Vagina (tissue), 2 donors: ENCODE results near the gene PDE7B. TPM values are rescaled to one million over a fixed set of nuclear protein-coding genes. Genes with fewer than 3 reads are reported as not detected.

ENCODE experiments used
- DNase-seq, 2 donors: peaks; one replicate each; pipeline ENCODE4 v3.0.0-alpha.2; 2017; ENCODE audit errors: extremely low spot score in 2 of 2
- H3K27ac ChIP-seq: fragments of 200-600 bp; sonication (generic); one replicate; pipeline ENCODE4 v1.5.1; 2019
- H3K27me3 ChIP-seq: fragments of 200-600 bp; sonication (generic); one replicate; pipeline ENCODE4 v1.5.1; 2019
- H3K36me3 ChIP-seq, 2 donors: fragments of 200-600 bp; sonication (generic); one replicate each; pipeline ENCODE4 v1.5.1; 2017 to 2019
- H3K4me1 ChIP-seq: fragments of 200-600 bp; sonication (generic); one replicate; pipeline ENCODE4 v1.5.1; 2019
- H3K4me3 ChIP-seq, 2 donors: fragments of 200-600 bp; sonication (generic); 1 replicate in 1 of 2; 2 replicates in 1 of 2; pipeline ENCODE4 v1.5.1; 2016 to 2019
- H3K9me3 ChIP-seq: fragments of 200-600 bp; sonication (generic); one replicate; pipeline ENCODE4 v1.5.1; 2019
- POLR2A ChIP-seq, 2 donors: fragments of 450-650 bp; IDR thresholded peaks; one replicate each; pipeline ENCODE4 v1.6.1; 2017; ENCODE audit warnings: antibody characterized with exemption in 2 of 2, mild to moderate bottlenecking in 2 of 2, moderate library complexity in 2 of 2
- POLR2AphosphoS5 ChIP-seq, 2 donors: sonication (generic); formaldehyde crosslinking; IDR thresholded peaks; one replicate each; pipeline ENCODE4 v1.9.0; 2017; ENCODE audit warnings: antibody characterized with exemption in 2 of 2, mild to moderate bottlenecking in 2 of 2, low read depth in 1 of 2; ENCODE audit not compliant: insufficient read depth in 1 of 2
- intact Hi-C: fragments of 100-400 bp; cut with DNase I; formaldehyde crosslinking; loops from one replicate; pipeline ENCODE4 v1.15.1; 2023
- total RNA-seq: library from RNA; depleted of rRNA; stranded (reverse); fragments of >200 nt; gene quantifications from one replicate; pipeline ENCODE4 v1.2.3, GENCODE V29; 2016
- TF ChIP-seq, protein P1 (sequence below), 3 experiments: fragments of 450-650 bp in 2 of 3; fragments of 200-600 bp in 1 of 3; sonication (generic) in 1 of 3; IDR thresholded peaks; one replicate each; pipeline ENCODE4 v1.5.1; 2017 to 2019; ENCODE audit warnings: antibody characterized with exemption in 3 of 3, mild to moderate bottlenecking in 2 of 3, moderate library complexity in 2 of 3

PDE7B gene
- total RNA-seq, 1 donor from 2014 or later = 6.9 TPM

- intact Hi-C loops = loop anchor here (5.0 kb wide), 1 partner anchor 692 kb away; no protein-coding TSS in a partner anchor
- TF ChIP-seq, protein P1, sequence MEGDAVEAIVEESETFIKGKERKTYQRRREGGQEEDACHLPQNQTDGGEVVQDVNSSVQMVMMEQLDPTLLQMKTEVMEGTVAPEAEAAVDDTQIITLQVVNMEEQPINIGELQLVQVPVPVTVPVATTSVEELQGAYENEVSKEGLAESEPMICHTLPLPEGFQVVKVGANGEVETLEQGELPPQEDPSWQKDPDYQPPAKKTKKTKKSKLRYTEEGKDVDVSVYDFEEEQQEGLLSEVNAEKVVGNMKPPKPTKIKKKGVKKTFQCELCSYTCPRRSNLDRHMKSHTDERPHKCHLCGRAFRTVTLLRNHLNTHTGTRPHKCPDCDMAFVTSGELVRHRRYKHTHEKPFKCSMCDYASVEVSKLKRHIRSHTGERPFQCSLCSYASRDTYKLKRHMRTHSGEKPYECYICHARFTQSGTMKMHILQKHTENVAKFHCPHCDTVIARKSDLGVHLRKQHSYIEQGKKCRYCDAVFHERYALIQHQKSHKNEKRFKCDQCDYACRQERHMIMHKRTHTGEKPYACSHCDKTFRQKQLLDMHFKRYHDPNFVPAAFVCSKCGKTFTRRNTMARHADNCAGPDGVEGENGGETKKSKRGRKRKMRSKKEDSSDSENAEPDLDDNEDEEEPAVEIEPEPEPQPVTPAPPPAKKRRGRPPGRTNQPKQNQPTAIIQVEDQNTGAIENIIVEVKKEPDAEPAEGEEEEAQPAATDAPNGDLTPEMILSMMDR (IDR thresholded peaks at IDR 0.05) = no peak
- no peak for TF ChIP-seq POLR2AphosphoS5 (IDR thresholded peaks at IDR 0.05; ENCODE audit: insufficient read depth in 1 of 2, low read depth in 1 of 2)
- TF ChIP-seq POLR2A (IDR thresholded peaks at IDR 0.05) = no peak
- H3K27me3 ChIP-seq = no peaks in the 10 kb centered on the region
- H3K4me1 ChIP-seq = no peaks in the 10 kb centered on the region
- H3K27ac ChIP-seq = no peak overlapping the region
- DNase-seq = no peak
- no peaks in the 10 kb centered on the region for H3K9me3 ChIP-seq
- H3K4me3 ChIP-seq = no peak overlapping the region
- H3K36me3 ChIP-seq = no peaks in the 10 kb centered on the region
Observed at GRCh38 chr6:136228814-136229213, 377.3 kb downstream of the PDE7B start.

- H3K36me3 ChIP-seq = no peaks in the 10 kb centered on the region
- no peak for TF ChIP-seq POLR2A (IDR thresholded peaks at IDR 0.05)
- intact Hi-C loops = no loop called here
- H3K4me3 ChIP-seq = no peak overlapping the region
- H3K4me1 ChIP-seq = no peaks in the 10 kb centered on the region
- no peaks in the 10 kb centered on the region for H3K9me3 ChIP-seq
- DNase-seq = no peak
- no peak overlapping the region for H3K27ac ChIP-seq
- no peaks in the 10 kb centered on the region for H3K27me3 ChIP-seq
Observed at GRCh38 chr6:136230219-136230853, 378.8 kb downstream of the PDE7B start.

- DNase-seq = no peak
- Histone ChIP-seq H3K4me3 (no peak overlapping the region), H3K4me1 (no peaks in the 10 kb centered on the region), H3K27ac (no peak overlapping the region), H3K27me3 (no peaks in the 10 kb centered on the region), H3K36me3 (no peaks in the 10 kb centered on the region), H3K9me3 (no peaks in the 10 kb centered on the region)
- intact Hi-C loops = no loop called here
- TF ChIP-seq, protein P1 (IDR thresholded peaks at IDR 0.05) = no peak
- no peak for TF ChIP-seq POLR2A (IDR thresholded peaks at IDR 0.05)
- no peak for TF ChIP-seq POLR2AphosphoS5 (IDR thresholded peaks at IDR 0.05; ENCODE audit: insufficient read depth in 1 of 2, low read depth in 1 of 2)
Observed at GRCh38 chr6:136232701-136233100, 381.2 kb downstream of the PDE7B start.

DNA sequence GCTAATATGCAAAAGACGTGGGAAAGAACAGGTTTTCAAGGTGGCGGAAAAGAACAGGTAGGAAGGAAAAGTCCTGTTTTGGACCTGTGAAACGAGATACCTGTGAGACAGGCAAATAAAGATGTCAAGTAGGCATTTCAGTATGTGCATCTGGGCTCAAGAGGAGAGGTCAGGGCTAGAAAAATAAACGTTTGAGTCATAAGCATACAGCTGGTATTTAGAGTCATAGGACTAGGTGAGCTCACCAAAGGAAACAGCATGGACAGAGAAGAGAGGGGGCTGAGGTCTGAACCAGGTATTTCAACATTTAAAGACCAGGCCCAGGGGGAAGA, 383.7 kb downstream of the PDE7B start:
- Histone ChIP-seq H3K9me3 (no peaks in the 10 kb centered on the region), H3K27ac (no peak overlapping the region), H3K4me3 (no peak overlapping the region), H3K36me3 (no peaks in the 10 kb centered on the region), H3K27me3 (no peaks in the 10 kb centered on the region), H3K4me1 (no peaks in the 10 kb centered on the region)
- no peak for DNase-seq
- no peak for TF ChIP-seq POLR2A (IDR thresholded peaks at IDR 0.05)
- TF ChIP-seq, protein P1 (IDR thresholded peaks at IDR 0.05) = no peak
- TF ChIP-seq POLR2AphosphoS5 (IDR thresholded peaks at IDR 0.05; ENCODE audit: insufficient read depth in 1 of 2, low read depth in 1 of 2) = no peak
- intact Hi-C loops = no loop called here

DNA sequence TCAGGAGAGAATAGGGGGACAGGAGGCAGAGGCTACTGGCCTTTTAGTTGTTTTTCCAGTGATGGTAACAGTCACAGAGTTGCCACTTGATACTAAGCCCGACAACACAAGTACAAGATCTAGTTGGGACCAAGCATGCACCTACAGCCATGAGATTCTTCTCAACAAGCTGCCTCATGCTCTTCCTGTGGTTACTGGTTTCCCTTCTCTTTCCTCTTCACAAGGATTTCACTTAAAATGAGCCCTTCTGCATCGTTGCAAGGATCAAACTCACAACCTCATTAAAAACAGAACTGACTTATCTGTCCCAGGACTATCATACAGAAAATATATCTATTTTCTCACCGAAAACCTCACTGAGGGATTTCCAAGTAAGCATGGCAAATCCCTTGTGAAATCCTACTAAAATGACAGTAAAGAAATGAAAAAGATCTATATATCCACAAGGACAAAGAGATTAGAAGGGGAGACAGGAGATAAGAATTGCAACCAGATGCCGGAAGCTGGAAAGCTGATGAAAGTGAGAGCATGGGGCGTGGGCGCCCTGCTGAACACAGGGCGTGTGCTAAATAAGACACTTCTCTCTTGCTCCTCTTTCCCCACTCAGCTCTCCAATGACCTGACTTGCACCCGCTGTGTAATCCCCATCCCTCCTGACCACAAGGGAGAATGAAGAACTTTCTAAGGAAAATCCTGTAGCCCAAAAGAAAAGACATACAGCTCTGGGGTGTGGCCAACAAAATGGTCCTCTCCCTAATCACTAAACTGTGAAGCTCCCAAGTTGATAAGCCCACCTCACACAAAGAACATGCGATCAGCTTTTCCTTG, 385.2 kb downstream of the PDE7B start:
- Histone ChIP-seq H3K4me3 (no peak overlapping the region), H3K4me1 (no peaks in the 10 kb centered on the region), H3K9me3 (no peaks in the 10 kb centered on the region), H3K27me3 (no peaks in the 10 kb centered on the region), H3K36me3 (no peaks in the 10 kb centered on the region), H3K27ac (no peak overlapping the region)
- no peak for DNase-seq
- TF ChIP-seq, protein P1 (IDR thresholded peaks at IDR 0.05) = no peak
- TF ChIP-seq POLR2AphosphoS5 (IDR thresholded peaks at IDR 0.05; ENCODE audit: insufficient read depth in 1 of 2, low read depth in 1 of 2) (no peak), POLR2A (IDR thresholded peaks at IDR 0.05) (no peak)
- intact Hi-C loops = no loop called here
